ENCODE results near the gene GDF7.

- TF ChIP-seq POLR2AphosphoS5 (IDR thresholded peaks at IDR 0.05): no peak
- TF ChIP-seq CTCF (IDR thresholded peaks at IDR 0.05): no peak
These were observed 60.0 kb downstream of the GDF7 start for GRCh38 chr2:20726913-20727312.

All from upper lobe of left lung (tissue), 4 donors.